ENCODE measurements around the gene ABCA1. TPM values are rescaled to one million over a fixed set of nuclear protein-coding genes. Genes with fewer than 3 reads are reported as not detected.

Gene ABCA1
- polyA plus RNA-seq, 3 donors, result 2.0 to 5.1 (median 2.7) TPM

DNA sequence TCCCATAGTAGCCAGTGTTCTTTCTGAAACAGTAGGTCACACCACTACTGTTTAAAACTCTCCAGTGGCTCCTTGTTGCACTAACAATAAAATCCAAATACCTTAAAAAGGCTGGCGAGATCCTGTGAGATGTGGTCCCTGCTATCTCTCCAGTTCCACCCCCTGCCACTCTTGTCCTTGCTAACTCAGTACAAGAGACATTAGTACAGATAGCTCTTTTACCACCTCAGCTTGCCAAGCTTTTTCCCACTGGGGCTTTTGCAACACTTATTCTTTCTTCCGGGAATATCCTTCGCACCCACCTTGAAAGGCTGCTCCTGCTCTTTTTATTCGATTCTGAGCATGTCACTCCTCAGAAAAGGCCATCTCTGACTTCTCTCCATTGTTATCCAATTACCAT, 149.2 kb downstream of the ABCA1 start:
- peaks cover 43 to 53% of the 10 kb centered on the region in 2 donors for H3K4me1 ChIP-seq (ENCODE audit: control insufficient read depth in 1 of 2, insufficient read depth in 2 of 2, low read length in 2 of 2)
- H3K79me2 ChIP-seq (ENCODE audit: insufficient read depth, low read length), result no peaks in the 10 kb centered on the region
- Mint-ChIP-seq H3K27me3 (ENCODE audit: low read depth in 3 of 3) (no peaks in the 10 kb centered on the region), H3K9me3 (no peaks in the 10 kb centered on the region), H3K36me3 (peaks cover 8 to 15% of the 10 kb centered on the region in 2 donors), H3K4me3 (no peak overlapping the region), H3K4me1 (peaks cover 18% of the 10 kb centered on the region), H3K27ac (no peak overlapping the region)
- H3K4me2 ChIP-seq (replicated peaks; ENCODE audit: extremely low read depth, low read length, poor library complexity, severe bottlenecking), result no peak overlapping the region
- H3K36me3 ChIP-seq (replicated peaks in 1 of 2; ENCODE audit: control insufficient read depth in 1 of 2, insufficient read depth in 2 of 2, low read length in 2 of 2), result peaks cover 9 to 12% of the 10 kb centered on the region in 2 donors
- H3K27ac ChIP-seq (ENCODE audit: low read depth in 1 of 2, low read length in 2 of 2), result no peak overlapping the region
- H3K27me3 ChIP-seq (ENCODE audit: control insufficient read depth in 2 of 2, insufficient read depth in 2 of 2, low read length in 2 of 2), result no peaks in the 10 kb centered on the region
- no peak overlapping the region for H3K9ac ChIP-seq (ENCODE audit: insufficient read depth, low read length, poor library complexity, severe bottlenecking)
- WGBS (ENCODE audit: insufficient coverage), result 100% methylated on average over 4 of the region's 4 CpGs
- H3K9me3 ChIP-seq (replicated peaks in 1 of 2; ENCODE audit: control insufficient read depth in 1 of 2, insufficient read depth in 1 of 2, low read length in 2 of 2), result no peaks in the 10 kb centered on the region
- no peak overlapping the region for H2AFZ ChIP-seq (ENCODE audit: insufficient read depth, low read depth, low read length, poor library complexity, severe bottlenecking)
- TF ChIP-seq, protein P1, sequence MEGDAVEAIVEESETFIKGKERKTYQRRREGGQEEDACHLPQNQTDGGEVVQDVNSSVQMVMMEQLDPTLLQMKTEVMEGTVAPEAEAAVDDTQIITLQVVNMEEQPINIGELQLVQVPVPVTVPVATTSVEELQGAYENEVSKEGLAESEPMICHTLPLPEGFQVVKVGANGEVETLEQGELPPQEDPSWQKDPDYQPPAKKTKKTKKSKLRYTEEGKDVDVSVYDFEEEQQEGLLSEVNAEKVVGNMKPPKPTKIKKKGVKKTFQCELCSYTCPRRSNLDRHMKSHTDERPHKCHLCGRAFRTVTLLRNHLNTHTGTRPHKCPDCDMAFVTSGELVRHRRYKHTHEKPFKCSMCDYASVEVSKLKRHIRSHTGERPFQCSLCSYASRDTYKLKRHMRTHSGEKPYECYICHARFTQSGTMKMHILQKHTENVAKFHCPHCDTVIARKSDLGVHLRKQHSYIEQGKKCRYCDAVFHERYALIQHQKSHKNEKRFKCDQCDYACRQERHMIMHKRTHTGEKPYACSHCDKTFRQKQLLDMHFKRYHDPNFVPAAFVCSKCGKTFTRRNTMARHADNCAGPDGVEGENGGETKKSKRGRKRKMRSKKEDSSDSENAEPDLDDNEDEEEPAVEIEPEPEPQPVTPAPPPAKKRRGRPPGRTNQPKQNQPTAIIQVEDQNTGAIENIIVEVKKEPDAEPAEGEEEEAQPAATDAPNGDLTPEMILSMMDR (IDR thresholded peaks at IDR 0.05), result no peak
- intact Hi-C loops (cut with micrococcal nuclease), result loop anchor here in 1 of 2 donors (5.0 kb wide), 1 partner anchor 83 kb away; no protein-coding TSS in a partner anchor
- no peak for DNase-seq
- no peak overlapping the region for H3K4me3 ChIP-seq (replicated peaks in 1 of 3; ENCODE audit: low read depth in 2 of 3, low read length in 3 of 3)
- no peaks in the 10 kb centered on the region for H4K20me1 ChIP-seq (ENCODE audit: insufficient read depth, low read length)

DNA sequence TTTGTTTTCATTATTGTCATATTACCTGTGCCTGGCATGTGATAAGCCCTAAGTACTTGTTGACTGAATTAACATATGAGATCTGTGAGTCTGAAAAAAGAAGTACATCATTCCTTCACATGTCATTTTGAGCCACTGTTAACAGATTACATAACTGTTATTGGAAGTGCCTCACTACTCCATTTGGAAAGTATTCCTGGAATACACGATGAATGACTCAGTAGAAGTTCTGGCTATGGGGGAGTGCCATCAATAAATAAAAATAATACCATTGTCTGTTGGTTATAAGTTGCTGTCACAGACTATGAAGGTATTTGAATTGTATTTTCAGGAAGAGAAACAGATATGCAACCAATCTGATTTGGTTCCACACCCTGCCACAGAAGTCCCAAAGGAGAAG, 151.2 kb downstream of the ABCA1 start:
- TF ChIP-seq, protein P1 (IDR thresholded peaks at IDR 0.05), result no peak
- intact Hi-C loops (cut with micrococcal nuclease), result loop anchor here in 1 of 2 donors (5.0 kb wide), 1 partner anchor 86 kb away; no protein-coding TSS in a partner anchor

More for the DNA sequence above, 151.2 kb downstream of the ABCA1 start:
- WGBS (ENCODE audit: insufficient coverage), result no CpG with 5 or more reads among the region's 1 CpG
- DNase-seq, result no peak
- no peaks in the 10 kb centered on the region for H3K36me3 ChIP-seq (replicated peaks in 1 of 2; ENCODE audit: control insufficient read depth in 1 of 2, insufficient read depth in 2 of 2, low read length in 2 of 2)
- no peaks in the 10 kb centered on the region for H3K79me2 ChIP-seq (ENCODE audit: insufficient read depth, low read length)
- no peaks in the 10 kb centered on the region for H4K20me1 ChIP-seq (ENCODE audit: insufficient read depth, low read length)
- no peaks in the 10 kb centered on the region for H3K27me3 ChIP-seq (ENCODE audit: control insufficient read depth in 2 of 2, insufficient read depth in 2 of 2, low read length in 2 of 2)
- H3K4me2 ChIP-seq (replicated peaks; ENCODE audit: extremely low read depth, low read length, poor library complexity, severe bottlenecking), result no peak overlapping the region
- H3K9me3 ChIP-seq (replicated peaks in 1 of 2; ENCODE audit: control insufficient read depth in 1 of 2, insufficient read depth in 1 of 2, low read length in 2 of 2), result no peaks in the 10 kb centered on the region
- H3K9me3 Mint-ChIP-seq, result no peaks in the 10 kb centered on the region
- peaks cover 45 to 62% of the 10 kb centered on the region in 2 donors for H3K4me1 ChIP-seq (ENCODE audit: control insufficient read depth in 1 of 2, insufficient read depth in 2 of 2, low read length in 2 of 2)
- H3K4me3 ChIP-seq (replicated peaks in 1 of 3; ENCODE audit: low read depth in 2 of 3, low read length in 3 of 3), result no peak overlapping the region
- H3K36me3 Mint-ChIP-seq, result peaks cover 3 to 4% of the 10 kb centered on the region in 2 donors
- H2AFZ ChIP-seq (ENCODE audit: insufficient read depth, low read depth, low read length, poor library complexity, severe bottlenecking), result no peak overlapping the region
- no peaks in the 10 kb centered on the region for H3K27me3 Mint-ChIP-seq (ENCODE audit: low read depth in 3 of 3)
- H3K27ac Mint-ChIP-seq, result peak overlapping the region in 1 of 7 donors; percentile 20
- H3K4me3 Mint-ChIP-seq, result no peak overlapping the region
- no peak overlapping the region for H3K9ac ChIP-seq (ENCODE audit: insufficient read depth, low read length, poor library complexity, severe bottlenecking)
- no peak overlapping the region for H3K27ac ChIP-seq (ENCODE audit: low read depth in 1 of 2, low read length in 2 of 2)
- H3K4me1 Mint-ChIP-seq, result peaks cover 23% of the 10 kb centered on the region

Data from CD14-positive monocyte (primary cell).